HepG2 (cell line): Measurements from ENCODE around the gene ST6GALNAC6. TPM values are rescaled to one million over a fixed set of nuclear protein-coding genes. Genes with fewer than 3 reads are reported as not detected.

Source experiments
- AGO1 ChIP-seq: fragments of 200-400 bp; formaldehyde crosslinking; IDR thresholded peaks from 2 replicates; pipeline ENCODE4 v1.6.1; 2017; ENCODE audit warnings: mild to moderate bottlenecking, low read depth, low read length, moderate library complexity; ENCODE audit not compliant: poor library complexity, severe bottlenecking
- CENPX ChIP-seq: sonication (generic); formaldehyde crosslinking; IDR thresholded peaks from 2 replicates; pipeline ENCODE4 v1.9.0; 2021; ENCODE audit warnings: mild to moderate bottlenecking, missing genetic modification reagents, moderate library complexity
- E2F5 ChIP-seq: sonication (generic); formaldehyde crosslinking; conservative IDR thresholded peaks from 2 replicates; pipeline ENCODE4 v1.4.0; 2020; ENCODE audit warnings: missing genetic modification reagents
- HBP1 ChIP-seq: IDR thresholded peaks from 2 replicates; pipeline ENCODE4 v1.6.1; 2016; ENCODE audit warnings: low read depth, control low read depth
- KAT2B ChIP-seq: fragments of 150-350 bp; IDR thresholded peaks from 2 replicates; pipeline ENCODE4 v1.6.1; 2014; ENCODE audit warnings: low read depth, low read length, borderline replicate concordance
- KDM5A ChIP-seq: fragments of 200-600 bp; sonication (generic); IDR thresholded peaks from 2 replicates; pipeline ENCODE4 v1.7.0; 2018; ENCODE audit warnings: antibody characterized with exemption, mild to moderate bottlenecking, low read length, borderline replicate concordance
- KLF9 ChIP-seq: IDR thresholded peaks from 2 replicates; pipeline ENCODE4 v1.6.1; 2016; ENCODE audit warnings: low read depth
- PHF21A ChIP-seq: sonication (generic); formaldehyde crosslinking; IDR thresholded peaks from 2 replicates; pipeline ENCODE4 v1.5.0; 2020; ENCODE audit warnings: mild to moderate bottlenecking, missing genetic modification reagents
- PPARG ChIP-seq: conservative IDR thresholded peaks from 2 replicates; pipeline ENCODE4 v1.6.1; 2016; ENCODE audit warnings: missing biosample characterization, missing genetic modification reagents
- SNAPC4 ChIP-seq: sonication (generic); formaldehyde crosslinking; IDR thresholded peaks from 2 replicates; pipeline ENCODE4 v1.4.0; 2020; ENCODE audit warnings: mild to moderate bottlenecking, missing genetic modification reagents
- SOX6 ChIP-seq, 2 experiments: fragments of 450-650 bp in 1 of 2; sonication (generic) in 1 of 2; formaldehyde crosslinking in 1 of 2; IDR thresholded peaks; 2 replicates each; pipeline versions ENCODE4 v1.4.0 to v1.6.1; 2017 to 2020; ENCODE audit warnings: antibody characterized with exemption in 1 of 2, mild to moderate bottlenecking in 1 of 2, missing genetic modification reagents in 1 of 2
- TBL1XR1 ChIP-seq: fragments of 150-350 bp; IDR thresholded peaks from 2 replicates; pipeline ENCODE4 v1.6.1; 2014; ENCODE audit warnings: borderline replicate concordance, low read length; ENCODE audit not compliant: partially characterized antibody
- ZBTB3 ChIP-seq: sonication (generic); formaldehyde crosslinking; IDR thresholded peaks from 2 replicates; pipeline ENCODE4 v1.4.0; 2020; ENCODE audit warnings: low read depth, mild to moderate bottlenecking, moderate library complexity, missing genetic modification reagents, borderline replicate concordance
- ZNF121 ChIP-seq: sonication (generic); formaldehyde crosslinking; IDR thresholded peaks from 2 replicates; pipeline ENCODE4 v1.5.0; 2020; ENCODE audit warnings: mild to moderate bottlenecking, missing genetic modification reagents
- ZNF550 ChIP-seq: sonication (generic); formaldehyde crosslinking; IDR thresholded peaks from 2 replicates; pipeline ENCODE4 v1.4.0; 2020; ENCODE audit warnings: mild to moderate bottlenecking, missing genetic modification reagents, borderline replicate concordance
- ZNF574 ChIP-seq: sonication (generic); formaldehyde crosslinking; IDR thresholded peaks from 2 replicates; pipeline ENCODE4 v1.4.0; 2020; ENCODE audit warnings: missing genetic modification reagents
- ZNF672 ChIP-seq: sonication (generic); formaldehyde crosslinking; IDR thresholded peaks from 2 replicates; pipeline ENCODE4 v1.8.1; 2022; ENCODE audit warnings: missing genetic modification reagents
- ZNF83 ChIP-seq: sonication (generic); formaldehyde crosslinking; IDR thresholded peaks from 2 replicates; pipeline ENCODE4 v1.4.0; 2020; ENCODE audit warnings: missing genetic modification reagents, mild to moderate bottlenecking, borderline replicate concordance
- polyA plus RNA-seq, 8 experiments: library from polyadenylated mRNA; depleted of rRNA in 3 of 8; stranded (reverse) in 7 of 8; unstranded in 1 of 8; fragments of >200 nt; fragmentation: Illumina TruSeq in 4 of 8; extraction: Trizol in 4 of 8; gene quantifications; 2 replicates each; pipeline versions ENCODE4 v1.2.1 to v1.2.3, GENCODE V29; 2011 to 2016; ENCODE audit warnings: low read depth in 4 of 8, missing spikeins in 1 of 8, mixed read lengths in 1 of 8; ENCODE audit not compliant: insufficient read depth in 1 of 8
- total RNA-seq, 5 experiments: library from RNA; depleted of rRNA; stranded (reverse); fragments of >200 nt; fragmentation: Illumina TruSeq; extraction: Trizol; gene quantifications; 2 replicates each; pipeline ENCODE4 v1.2.3, GENCODE V29; 2016; ENCODE audit warnings: low read depth in 1 of 5

ST6GALNAC6 gene
- total and polyA plus RNA-seq, 2 of the 13 experiments (the other 11 are each of a cell fraction or from before 2014, with no cell fraction given) = 18.5 to 65.4 TPM

- no peak; the same call in 1 of the 2 replicates for TF ChIP-seq E2F5 (CRISPR knock-in tag)
- peak; percentile 91 for TF ChIP-seq ZNF574 (CRISPR knock-in tag)
- no peak for TF ChIP-seq ZNF550 (CRISPR knock-in tag)
- no peak for TF ChIP-seq KAT2B
- TF ChIP-seq CENPX (CRISPR knock-in tag) = no peak
- TF ChIP-seq AGO1 = peak; percentile 98
- no peak for TF ChIP-seq ZNF121 (CRISPR knock-in tag)
- TF ChIP-seq KLF9 = no peak
- TF ChIP-seq ZNF83 = peak; percentile 73; the same call in 1 of the 2 replicates
- no peak for TF ChIP-seq PHF21A (CRISPR knock-in tag)
- TF ChIP-seq SNAPC4 = 0 out of 2 replicates have a peak, but pooled peaks have one; percentile 73
- no peak for TF ChIP-seq HBP1 (CRISPR knock-in tag)
- no peak for TF ChIP-seq ZBTB3 (CRISPR knock-in tag)
- TF ChIP-seq KDM5A = peak; percentile 56; the same call in 1 of the 2 replicates
- no peak for TF ChIP-seq PPARG (CRISPR knock-in tag)
- no peak for TF ChIP-seq ZNF672
- no peak for TF ChIP-seq TBL1XR1
- TF ChIP-seq SOX6 (IDR thresholded peaks at IDR 0.05) = no peak
- TF ChIP-seq SOX6 (CRISPR knock-in tag; IDR thresholded peaks at IDR 0.05) = peak; percentile 43; the same call in 1 of the 2 replicates
These were observed 38.2 kb upstream of the ST6GALNAC6 start, which contains the start of gene DPM2 (continued) for GRCh38 chr9:127937388-127938297.
